HG02798 (cell line): ENCODE measurements around the gene MRPL19.
A peak's percentile ranks its signal among the peaks of the same experiment; 100 is the strongest.

Experiments used
- ATAC-seq: cut with Tn5 transposase; IDR thresholded peaks from one replicate; pipeline ENCODE4 v1.9.1; 2021; ENCODE audit warnings: mild to moderate bottlenecking; ENCODE audit not compliant: unreplicated experiment, poor library complexity

MRPL19 gene

DNA sequence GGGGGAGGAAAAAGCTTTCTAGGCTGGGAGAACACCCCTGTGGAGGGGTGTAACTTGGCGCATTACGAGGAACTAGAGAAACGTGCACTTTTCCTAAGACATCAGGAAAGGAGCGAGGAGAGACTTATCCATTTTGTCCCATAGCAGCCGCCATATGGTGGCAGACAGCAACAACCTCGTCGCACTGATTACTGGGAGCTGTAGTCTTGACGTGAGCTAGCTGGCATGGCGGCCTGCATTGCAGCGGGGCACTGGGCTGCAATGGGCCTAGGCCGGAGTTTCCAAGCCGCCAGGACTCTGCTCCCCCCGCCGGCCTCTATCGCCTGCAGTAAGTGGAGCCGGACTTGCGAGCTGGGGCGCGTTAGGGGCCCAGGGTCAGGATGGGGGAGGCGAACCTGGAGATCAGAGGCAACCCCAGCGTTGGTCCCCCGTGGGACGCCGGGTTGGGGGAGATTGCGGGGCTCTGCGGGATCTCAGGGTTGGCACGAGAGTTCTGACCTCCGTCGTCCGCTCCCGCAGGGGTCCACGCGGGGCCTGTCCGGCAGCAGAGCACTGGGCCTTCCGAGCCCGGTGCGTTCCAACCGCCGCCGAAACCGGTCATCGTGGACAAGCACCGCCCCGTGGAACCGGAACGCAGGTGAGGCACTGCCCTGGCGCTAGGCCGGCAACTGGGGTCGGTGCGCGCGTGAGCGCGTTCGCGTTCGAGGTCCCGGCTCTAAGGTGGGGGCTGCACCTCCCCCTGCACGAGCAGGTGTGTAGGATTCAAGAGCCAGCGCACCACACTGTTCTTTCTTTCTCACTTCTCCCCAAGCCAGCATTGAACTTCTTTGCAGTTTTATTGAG, at the start of gene MRPL19:
Gene MRPL19, plus strand, starts transcription at position 201 of the 843 bp plus-strand sequence. Its CDS starts 25 bp downstream, at position 226.
- ATAC-seq, result peak; percentile 96

DNA sequence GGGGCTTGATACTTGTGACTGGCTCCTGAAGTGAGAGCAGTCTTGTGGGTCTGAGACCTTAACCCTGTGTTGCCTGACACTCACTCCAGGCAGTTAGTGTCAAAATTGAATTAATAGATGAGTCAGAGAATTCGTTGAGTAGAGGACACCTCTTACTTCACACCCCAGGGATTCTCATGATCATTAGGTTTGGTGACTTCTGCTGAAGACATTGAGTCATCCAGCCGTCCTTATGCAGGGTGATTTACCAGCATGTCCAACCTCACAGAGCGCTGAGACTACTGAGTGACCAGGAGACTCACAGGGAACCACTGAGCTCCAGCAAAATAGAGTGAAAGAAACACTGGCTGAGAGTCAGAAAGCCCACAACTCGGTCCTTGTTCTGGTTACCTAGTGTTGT, 49.8 kb upstream of the MRPL19 start:
- ATAC-seq, result no peak

DNA sequence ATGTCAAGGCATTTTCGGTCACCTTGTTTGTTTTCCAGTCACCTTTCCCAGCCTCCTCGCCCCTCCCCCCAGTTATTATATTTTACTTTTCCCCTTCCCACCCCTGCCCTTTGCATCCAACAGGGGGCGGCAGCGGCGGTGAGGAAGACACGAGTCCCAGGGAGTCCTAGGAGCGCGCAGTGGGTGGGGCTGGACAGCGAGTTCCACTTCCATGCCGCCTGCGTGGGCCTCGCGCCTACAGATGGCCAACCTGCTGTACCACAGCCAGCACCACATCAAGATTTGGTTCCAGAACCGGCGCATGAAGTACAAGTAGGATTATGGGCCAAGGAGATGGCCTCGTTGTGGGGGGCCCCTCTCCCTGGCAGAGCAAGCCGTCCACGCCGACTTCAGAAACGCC, 48.6 kb upstream of the MRPL19 start:
- ATAC-seq, result no peak

DNA sequence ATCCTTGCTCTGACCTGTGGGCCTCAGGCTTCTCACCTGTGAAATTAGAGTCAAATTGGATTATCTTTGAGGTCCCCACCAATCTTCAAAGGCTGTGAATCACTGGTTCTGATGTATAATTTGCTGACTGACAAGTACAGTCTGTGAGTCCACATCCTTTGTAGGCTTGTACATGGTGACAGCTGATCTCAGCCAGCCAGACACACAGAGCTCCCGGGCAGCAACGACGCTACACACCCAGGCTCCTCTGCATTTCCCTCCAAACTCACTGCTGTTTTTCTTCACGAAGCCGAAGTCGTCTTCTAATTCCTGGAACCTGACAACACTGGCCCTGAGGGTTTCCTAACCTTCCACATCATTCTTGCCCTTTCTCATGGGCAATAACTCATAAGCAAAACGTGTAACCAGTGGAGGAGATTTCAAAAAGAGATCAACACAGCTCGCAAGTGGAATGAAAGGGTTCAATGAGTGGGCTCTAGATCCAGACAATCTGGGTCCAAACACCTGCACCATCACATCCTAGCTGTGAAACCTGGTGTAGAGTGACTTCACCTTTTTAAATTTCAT, 47.9 kb upstream of the MRPL19 start:
- ATAC-seq, result no peak

DNA sequence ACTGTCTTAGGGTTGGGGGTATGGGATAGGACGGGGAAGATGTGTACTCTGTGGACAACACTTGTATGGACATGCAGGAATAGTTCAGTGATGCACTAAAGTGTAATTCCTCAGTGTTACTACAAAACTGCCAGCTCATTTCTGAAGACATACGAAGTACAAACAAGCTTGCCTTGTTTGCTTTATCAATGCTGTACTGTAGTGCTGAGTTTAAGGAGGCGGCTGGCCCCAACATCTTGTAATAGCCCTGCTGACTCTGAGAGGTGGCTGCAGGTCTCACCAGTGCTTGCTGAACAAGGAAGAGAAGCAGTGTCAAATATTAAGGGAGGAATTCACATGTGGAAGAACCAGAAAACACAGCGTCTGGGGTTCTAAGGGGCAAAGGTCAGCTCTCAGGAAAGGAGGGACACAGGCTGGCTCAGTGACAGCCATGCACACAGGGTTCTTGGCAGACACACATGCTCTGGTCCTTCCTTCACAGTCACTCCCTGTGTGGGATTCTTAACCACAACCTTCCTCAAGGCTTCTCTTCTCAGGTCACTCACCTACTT, 46.0 kb upstream of the MRPL19 start:
- no peak for ATAC-seq

DNA sequence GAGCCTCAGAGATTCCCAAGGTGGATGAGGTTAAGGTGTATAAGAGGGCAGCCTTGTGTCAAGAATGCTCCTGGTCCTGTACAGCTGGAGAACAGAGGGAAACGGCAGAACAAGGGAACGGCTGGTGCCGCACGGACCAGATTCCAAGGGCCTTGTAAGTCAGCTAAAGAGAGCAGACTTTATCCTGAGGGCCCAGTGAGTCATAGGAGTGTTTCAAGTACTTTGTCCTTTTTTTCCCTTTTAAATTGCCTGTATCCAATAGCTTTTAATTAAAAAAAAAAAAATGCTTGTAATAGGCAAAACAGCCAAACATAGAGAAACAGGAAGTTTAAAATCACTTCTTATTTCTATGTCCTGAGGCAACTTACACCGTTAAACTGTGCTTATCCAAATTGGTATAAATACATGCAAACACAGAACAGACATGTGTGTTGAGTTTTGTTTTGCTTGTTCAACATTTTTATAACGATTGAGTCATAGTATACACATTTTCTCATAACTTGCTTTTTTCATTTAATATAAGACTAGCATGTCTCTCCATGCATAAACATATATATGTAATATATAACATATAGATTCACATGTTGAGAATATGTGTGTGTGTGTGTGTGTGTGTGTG, 43.8 kb upstream of the MRPL19 start:
- ATAC-seq, result no peak

DNA sequence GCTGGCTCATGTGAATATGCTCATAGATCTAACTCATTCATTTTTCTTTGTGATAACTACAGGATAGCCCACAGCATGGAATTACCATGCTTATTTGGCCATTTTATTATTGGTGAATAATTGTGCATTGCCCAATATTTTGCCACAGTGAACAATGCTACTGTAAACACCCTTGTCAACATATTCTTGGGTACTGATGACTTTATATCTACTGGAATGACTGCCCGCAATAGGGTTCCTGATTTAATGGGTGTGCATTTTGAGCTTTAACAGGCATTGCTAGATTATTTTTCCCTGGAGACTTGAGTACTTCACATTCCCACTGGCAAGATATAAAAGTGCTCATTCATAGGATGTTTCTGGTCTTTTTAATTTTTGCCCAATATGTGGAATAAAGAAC, 43.1 kb upstream of the MRPL19 start:
- ATAC-seq, result no peak

DNA sequence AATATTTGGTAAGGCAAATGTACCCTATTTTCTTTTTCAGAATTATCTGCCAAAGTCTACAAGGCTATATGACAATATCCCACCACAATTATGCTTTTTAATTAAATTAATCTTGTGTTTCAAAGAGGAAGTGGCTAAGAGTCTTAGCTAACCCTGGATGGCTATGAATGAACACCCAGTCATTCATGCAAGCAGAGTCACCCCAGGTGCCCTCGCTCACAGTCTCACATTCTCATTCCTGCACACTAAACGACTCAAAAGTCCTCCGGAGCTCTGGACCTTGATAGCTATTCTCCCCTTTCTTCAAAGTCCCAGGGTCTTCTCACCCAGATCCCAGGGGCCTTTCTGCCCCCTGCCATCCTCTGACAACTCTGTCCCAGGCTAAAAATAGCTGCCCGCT, 42.1 kb upstream of the MRPL19 start:
- ATAC-seq, result no peak

DNA sequence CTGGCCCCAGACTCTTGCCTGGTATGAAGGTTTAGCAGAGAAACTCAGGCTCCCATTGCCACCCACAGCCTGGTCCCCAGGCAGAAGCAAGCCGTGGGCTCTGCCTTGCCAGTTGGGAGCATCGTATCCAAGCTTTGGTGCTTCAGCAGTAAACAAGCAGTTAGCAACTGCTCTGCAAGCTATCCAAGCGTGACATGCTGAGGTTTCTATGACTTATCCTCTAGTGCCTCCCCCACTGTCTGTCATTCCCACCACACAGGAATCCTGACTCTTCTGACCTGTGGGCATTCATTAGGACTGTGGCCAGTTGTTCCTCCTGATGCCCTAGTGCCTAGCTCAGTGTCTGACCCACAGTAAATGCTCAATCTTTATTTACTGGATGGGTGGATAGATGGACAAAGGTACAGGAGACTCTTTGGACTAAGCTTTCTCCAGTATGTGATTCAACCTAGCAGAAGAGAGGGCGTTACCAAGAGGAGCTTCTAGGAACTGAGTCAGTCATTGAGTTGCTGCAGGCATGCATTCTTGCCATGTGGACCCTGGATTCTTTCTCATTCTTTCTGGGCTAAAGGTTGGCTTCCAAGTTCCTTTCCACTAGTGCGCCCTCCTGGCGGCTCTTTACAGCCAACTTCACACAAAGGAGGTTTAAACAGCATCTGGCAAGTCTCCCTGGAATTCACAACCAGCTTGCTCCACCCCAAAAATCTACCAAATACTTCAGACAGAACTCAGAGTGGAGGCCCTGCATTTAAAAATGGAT, 40.6 kb upstream of the MRPL19 start:
- ATAC-seq, result no peak

DNA sequence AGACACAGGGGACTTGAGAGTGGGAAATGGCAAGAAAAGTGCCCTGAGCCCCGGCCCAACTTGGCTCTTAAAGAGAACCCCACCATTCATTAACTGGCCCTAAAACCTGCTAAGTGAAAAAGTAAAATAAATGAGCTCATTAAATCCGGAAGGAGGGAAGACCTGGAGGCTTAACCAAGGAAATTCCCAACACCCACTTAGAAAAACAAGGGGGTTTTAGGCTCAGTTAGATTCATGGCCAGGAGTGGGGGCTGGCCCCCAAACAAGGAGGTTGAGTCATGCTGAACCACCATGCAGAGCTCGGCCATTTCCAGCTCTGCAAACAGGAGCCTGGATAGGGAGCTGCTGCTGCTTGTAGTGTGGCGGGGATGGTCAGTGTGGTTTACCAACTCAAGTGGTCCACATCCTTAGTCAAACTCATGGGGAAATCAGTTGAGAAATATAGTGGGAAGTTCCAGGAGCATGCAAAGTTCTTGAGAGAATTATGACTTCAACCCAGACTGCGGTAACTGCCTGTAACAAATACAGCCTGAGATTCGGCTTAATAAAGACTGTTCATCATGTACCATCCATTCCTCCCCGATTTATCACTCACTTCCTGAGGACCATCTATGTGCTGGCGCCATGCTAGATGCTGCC, 39.7 kb upstream of the MRPL19 start:
- no peak for ATAC-seq

DNA sequence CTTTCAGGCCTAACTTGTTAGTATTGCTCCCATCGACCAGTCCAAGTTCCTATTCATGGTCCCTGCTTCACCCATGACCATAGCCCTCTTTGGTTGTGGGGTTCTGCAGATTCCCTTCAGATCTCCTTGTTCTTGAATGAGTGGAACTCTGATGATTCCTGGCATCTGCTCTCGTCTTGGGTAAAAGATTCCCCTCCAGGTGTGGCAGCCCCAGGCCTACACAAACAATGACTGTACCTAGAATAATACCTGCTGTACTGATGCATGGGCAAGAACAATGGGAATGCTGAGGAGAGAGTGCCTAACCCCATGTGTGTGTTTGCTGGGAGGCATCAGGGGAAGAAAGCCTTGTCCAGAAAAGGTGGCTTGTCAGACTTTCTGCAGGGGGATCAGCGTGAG, 39.2 kb upstream of the MRPL19 start:
- no peak for ATAC-seq

DNA sequence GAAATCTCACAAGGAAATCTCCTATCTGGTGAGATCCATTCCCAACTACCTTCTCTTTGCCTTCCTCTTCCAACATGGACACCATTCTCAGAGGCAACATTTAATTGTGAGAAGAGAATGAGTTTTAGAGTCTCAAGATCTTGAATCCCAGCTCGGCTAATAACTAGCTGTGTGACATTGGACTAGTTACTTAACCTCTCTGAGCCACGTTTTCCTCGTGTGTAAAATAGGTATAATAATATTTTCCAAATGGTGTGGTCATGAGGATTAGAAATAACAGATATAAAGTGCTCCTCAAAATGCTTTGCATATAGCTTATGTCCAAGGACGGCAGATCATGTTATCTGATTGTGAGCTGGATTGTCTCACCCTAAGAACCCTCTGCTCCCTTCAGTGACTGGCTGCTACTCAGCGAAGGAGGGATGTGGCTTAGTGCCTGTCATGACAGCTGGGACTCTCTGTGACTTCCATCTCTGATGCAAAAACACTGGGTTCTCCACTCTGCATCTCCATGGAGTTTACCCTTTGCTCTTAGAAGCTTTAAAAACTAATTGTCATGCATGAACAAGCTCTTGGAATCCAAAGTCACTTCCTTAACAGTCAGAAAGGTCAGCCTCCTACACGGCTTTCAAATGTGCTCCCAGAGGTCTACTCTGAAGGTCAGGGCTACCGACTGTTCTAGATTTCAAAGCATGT, 38.4 kb upstream of the MRPL19 start:
- no peak for ATAC-seq

DNA sequence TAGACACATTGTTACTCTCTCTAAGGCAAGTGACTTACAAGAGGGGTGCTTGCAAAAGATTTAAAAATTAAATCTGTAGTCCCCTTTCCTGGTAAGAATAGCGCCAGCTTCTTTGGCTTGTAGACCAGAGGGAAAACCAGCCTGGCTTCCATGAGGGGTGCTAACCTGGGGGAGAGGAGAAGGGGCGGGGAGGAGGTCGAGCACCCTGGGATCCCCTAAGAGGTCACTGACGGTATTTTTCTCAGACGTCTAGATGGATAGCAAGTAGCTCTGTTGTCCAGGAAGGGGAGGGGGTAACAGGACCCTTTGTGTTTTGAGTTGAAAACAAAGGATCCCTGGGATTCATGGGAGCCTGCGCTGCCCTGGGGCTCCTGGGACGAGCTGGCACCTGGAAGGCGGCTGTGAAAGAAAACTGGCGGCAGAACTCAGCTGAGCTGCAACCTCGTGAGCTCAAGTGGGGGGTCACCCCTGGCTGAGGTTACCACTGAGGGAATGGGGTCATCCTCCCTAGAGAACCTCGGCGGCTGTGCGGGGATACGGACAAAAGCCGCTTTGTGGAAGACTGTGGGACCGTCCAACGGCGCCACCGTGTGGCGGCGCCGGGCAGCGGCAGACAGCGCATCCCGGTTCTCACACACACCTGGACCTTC, 37.8 kb upstream of the MRPL19 start:
- peak; percentile 84 for ATAC-seq

DNA sequence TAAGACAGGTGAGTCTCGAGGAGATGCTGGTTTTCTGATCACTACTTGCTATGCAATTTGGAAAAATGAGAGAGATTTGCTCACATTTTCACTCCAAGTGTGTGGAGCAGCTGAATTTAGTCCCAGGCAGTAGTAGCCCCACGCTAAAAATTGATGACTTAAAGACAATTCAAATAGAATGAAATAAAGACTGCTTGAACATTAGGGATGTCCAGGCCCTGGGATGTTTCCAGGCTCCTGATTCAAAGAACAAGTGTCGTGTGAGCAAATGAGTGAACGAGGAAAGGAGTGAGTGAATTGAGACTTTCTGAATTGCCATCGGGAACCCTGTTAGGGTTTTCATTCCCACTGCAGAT, 37.3 kb upstream of the MRPL19 start:
- ATAC-seq, result no peak

DNA sequence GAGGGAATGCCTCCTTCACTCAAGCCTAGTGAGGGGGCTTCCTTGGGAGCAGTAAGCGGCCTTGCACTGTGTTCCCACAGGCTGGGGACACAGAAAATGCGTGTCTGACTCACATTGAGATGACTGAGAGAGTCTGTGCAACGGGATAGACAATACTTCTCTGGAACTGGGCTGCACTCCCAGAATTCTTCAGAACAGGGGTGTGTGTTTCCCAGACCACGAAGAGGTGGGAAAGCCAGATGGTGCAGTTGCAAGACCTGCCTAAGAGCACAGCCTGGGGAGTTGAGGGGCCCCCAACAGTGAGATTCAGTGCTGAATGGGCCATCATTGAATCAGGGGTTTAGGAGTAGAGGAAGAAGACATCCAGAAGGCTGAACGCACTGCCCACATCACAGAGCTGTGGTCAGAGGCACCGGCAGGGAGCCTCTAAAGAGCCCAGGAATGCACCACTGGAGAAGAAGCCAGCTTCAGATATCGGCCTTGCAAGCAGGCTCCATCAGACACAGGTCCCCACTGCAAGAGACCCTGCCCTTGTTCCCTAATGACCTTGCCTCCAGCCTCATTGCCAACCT, 36.6 kb upstream of the MRPL19 start:
- ATAC-seq, result no peak

DNA sequence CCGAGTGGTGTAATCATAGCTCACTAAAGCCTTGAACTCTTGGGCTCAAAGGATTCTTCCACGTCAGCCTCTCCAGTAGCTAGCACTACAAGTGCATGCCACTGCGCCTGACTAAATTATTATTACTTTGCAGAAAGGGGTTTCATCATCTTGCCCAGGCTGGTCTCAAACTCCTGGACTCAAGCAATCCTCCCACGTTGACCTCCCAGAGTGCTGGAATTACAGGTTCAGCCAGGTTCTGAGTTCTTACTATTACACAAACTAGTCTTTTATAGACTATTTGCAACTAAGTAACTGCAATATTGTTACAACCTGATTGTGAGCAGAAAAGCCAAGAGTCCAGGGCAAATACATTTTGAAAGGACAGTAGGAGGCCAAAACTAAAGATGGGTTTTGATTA, 35.9 kb upstream of the MRPL19 start:
- ATAC-seq, result no peak

DNA sequence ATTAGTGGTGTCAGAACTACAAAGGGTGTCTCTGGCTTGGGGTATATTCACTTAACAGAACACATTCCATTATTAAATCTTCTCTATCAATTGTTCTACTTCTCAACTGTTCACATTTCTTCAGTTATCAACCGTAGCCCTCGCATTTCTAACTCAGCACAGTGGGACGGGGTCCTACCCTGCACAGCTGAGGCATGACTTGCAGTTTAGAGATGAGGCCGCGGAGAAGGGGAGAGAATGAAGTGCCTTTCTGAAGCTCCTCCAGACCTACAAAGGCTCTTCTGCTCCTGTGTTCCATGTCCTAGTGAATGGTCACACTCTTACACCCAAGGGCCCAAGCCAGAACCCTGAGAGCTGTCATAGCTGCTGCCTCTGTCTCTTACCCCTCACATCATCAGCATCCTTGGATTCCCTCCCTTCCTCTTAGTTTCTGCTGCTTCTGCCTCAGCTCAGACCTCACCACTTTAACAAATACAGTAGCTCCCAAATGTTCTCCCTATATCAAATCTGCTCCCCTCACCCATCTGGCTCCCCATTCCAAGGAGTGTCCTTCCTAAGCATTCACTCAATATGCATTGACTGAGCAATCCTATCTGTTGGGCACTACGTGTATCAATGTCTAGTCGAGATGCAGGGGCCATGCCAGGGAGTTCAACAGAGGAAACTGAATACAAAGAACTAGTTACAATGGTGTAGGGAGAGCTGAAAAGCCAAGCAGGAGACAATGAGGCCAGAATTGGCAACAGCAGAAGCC, 34.3 kb upstream of the MRPL19 start:
- no peak for ATAC-seq

DNA sequence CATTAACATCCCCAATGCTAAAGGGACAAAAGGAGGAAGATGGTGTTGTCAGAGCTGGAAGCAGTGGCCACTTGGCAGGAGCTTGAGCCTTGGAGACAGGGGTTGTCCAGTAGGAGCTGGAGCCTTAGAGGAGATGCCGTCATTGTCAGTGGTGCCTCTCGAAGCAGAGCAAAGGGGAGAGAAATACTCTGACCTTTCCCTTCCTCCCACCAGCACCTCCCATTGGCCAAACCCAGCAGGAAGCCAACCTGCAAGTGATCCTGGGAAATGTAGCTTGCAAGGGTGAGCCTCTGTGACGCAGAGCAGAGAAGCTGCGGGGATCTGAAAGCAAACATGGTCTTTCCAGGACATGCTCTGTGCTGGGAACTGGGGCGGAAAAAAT, 33.7 kb upstream of the MRPL19 start:
- ATAC-seq, result no peak
